ENCODE data around the gene SOX2.

The SOX2 gene

GRCh38 chr3:181718987-181719911 lies 7.5 kb downstream of the SOX2 start:
- Histone ChIP-seq H3F3A (ENCODE audit: insufficient read depth) (no peaks in the 10 kb centered on the region), H3K27me3 (ENCODE audit: low read length) (no peaks in the 10 kb centered on the region), H3K9me3 (ENCODE audit: insufficient read depth, low read length) (no peaks in the 10 kb centered on the region), H4K20me1 (ENCODE audit: low read depth, low read length) (no peaks in the 10 kb centered on the region), H3K9me2 (replicated peaks; ENCODE audit: insufficient read depth, low read length) (no peaks in the 10 kb centered on the region), H3K79me2 (ENCODE audit: insufficient read depth, low read length) (no peaks in the 10 kb centered on the region), H2AFZ (ENCODE audit: low read depth, low read length, severe bottlenecking) (no peak overlapping the region), H3K4me3 (ENCODE audit: insufficient read depth, low read length, poor library complexity, severe bottlenecking) (no peak overlapping the region), H3K36me3 (ENCODE audit: low read length) (no peaks in the 10 kb centered on the region), H3K9ac (ENCODE audit: low read length) (no peak overlapping the region), H3K27ac (ENCODE audit: low read depth, low read length) (no peak overlapping the region), H3K4me2 (ENCODE audit: low read depth, low read length, poor library complexity, severe bottlenecking) (no peak overlapping the region)
- no peak for TF ChIP-seq CTCF (IDR thresholded peaks at IDR 0.05; ENCODE audit: insufficient read depth, low read length, poor library complexity, severe bottlenecking)
- no peak for TF ChIP-seq EZH2phosphoT487 (conservative IDR thresholded peaks at IDR 0.05; ENCODE audit: low read length)

- no peak overlapping the region for H3K4me2 ChIP-seq (ENCODE audit: low read depth, low read length, poor library complexity, severe bottlenecking)
- no peaks in the 10 kb centered on the region for H4K20me1 ChIP-seq (ENCODE audit: low read depth, low read length)
- no peaks in the 10 kb centered on the region for H3K36me3 ChIP-seq (ENCODE audit: low read length)
- no peaks in the 10 kb centered on the region for H3K9me3 ChIP-seq (ENCODE audit: insufficient read depth, low read length)
- H3K27me3 ChIP-seq (ENCODE audit: low read length), result no peaks in the 10 kb centered on the region
- H3K27ac ChIP-seq (ENCODE audit: low read depth, low read length), result no peak overlapping the region
- H3K9me2 ChIP-seq (replicated peaks; ENCODE audit: insufficient read depth, low read length), result no peaks in the 10 kb centered on the region
- H3K9ac ChIP-seq (ENCODE audit: low read length), result no peak overlapping the region
- no peak overlapping the region for H2AFZ ChIP-seq (ENCODE audit: low read depth, low read length, severe bottlenecking)
- no peaks in the 10 kb centered on the region for H3F3A ChIP-seq (ENCODE audit: insufficient read depth)
- H3K79me2 ChIP-seq (ENCODE audit: insufficient read depth, low read length), result no peaks in the 10 kb centered on the region
- H3K4me3 ChIP-seq (ENCODE audit: insufficient read depth, low read length, poor library complexity, severe bottlenecking), result no peak overlapping the region
- TF ChIP-seq CTCF (IDR thresholded peaks at IDR 0.05; ENCODE audit: insufficient read depth, low read length, poor library complexity, severe bottlenecking) (no peak), EZH2phosphoT487 (conservative IDR thresholded peaks at IDR 0.05; ENCODE audit: low read length) (no peak)
These were observed 8.4 kb downstream of the SOX2 start for GRCh38 chr3:181719991-181720680.

- no peak overlapping the region for H3K4me2 ChIP-seq (ENCODE audit: low read depth, low read length, poor library complexity, severe bottlenecking)
- H3K27me3 ChIP-seq (ENCODE audit: low read length), result no peaks in the 10 kb centered on the region
- H3K27ac ChIP-seq (ENCODE audit: low read depth, low read length), result no peak overlapping the region
- no peaks in the 10 kb centered on the region for H3K79me2 ChIP-seq (ENCODE audit: insufficient read depth, low read length)
- no peaks in the 10 kb centered on the region for H4K20me1 ChIP-seq (ENCODE audit: low read depth, low read length)
- H3K9ac ChIP-seq (ENCODE audit: low read length), result no peak overlapping the region
- no peak overlapping the region for H3K4me3 ChIP-seq (ENCODE audit: insufficient read depth, low read length, poor library complexity, severe bottlenecking)
- no peak overlapping the region for H2AFZ ChIP-seq (ENCODE audit: low read depth, low read length, severe bottlenecking)
- H3F3A ChIP-seq (ENCODE audit: insufficient read depth), result no peaks in the 10 kb centered on the region
- no peak for TF ChIP-seq CTCF (IDR thresholded peaks at IDR 0.05; ENCODE audit: insufficient read depth, low read length, poor library complexity, severe bottlenecking)
- no peaks in the 10 kb centered on the region for H3K9me2 ChIP-seq (replicated peaks; ENCODE audit: insufficient read depth, low read length)
- no peaks in the 10 kb centered on the region for H3K9me3 ChIP-seq (ENCODE audit: insufficient read depth, low read length)
- H3K36me3 ChIP-seq (ENCODE audit: low read length), result no peaks in the 10 kb centered on the region
These were observed 9.5 kb downstream of the SOX2 start for GRCh38 chr3:181721046-181721875.

Data from SU-DHL-6 (cell line).